UCSD-AML1 (cell line): ENCODE data around the gene ZNF433.
"Not testable (repeated sequence)": the region's sequence is repeated elsewhere in the genome, so short reads cannot be mapped to it uniquely, and the experiment has no call there.

ENCODE experiments used
- DNase-seq: peaks from one replicate; lab custom pipeline; 2025; ENCODE audit not compliant: unreplicated experiment; lab: John Stamatoyannopoulos, UW

ZNF433 gene

GRCh38 chr19:12035220-12036172 is at the start of gene ZNF433:
Gene ZNF433 (minus strand): TSS chr19:12035679. CDS start chr19:12035539, 140 bp downstream.
- peak; percentile 90 for DNase-seq

DNA sequence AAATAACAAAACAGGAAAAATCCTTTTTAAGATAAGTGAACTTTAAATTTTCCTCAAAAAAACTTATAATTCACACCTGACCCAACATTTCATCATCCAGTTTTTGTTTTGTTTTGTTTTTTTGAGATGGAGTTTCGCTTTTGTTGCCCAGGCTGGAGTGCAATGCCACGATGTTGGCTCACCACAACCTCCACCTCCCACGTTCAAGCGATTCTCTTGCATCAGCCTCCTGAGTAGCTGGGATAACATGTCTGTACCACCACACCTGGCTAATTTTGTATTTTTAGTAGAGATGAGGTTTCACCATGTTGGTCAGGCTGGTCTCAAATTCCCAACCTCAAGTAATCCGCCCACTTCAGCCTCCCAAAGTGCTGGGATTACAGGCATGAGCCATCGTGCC is 47.9 kb upstream of the ZNF433 start:
- not testable (repeated sequence) for DNase-seq

DNA sequence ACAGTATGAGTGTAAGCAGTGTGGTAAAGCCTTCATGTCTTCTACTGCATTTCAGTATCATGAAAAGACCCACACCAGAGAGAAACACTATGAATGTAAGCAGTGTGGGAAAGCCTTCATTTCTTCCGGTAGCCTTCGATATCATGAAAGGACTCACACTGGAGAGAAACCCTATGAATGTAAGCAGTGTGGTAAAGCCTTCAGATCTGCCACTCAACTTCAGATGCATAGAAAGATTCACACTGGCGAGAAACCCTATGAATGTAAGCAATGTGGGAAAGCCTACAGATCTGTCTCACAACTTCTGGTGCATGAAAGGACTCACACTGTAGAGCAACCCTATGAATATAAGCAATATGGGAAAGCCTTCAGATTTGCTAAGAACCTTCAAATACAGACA is 41.9 kb upstream of the ZNF433 start:
- no peak for DNase-seq

GRCh38 chr19:12076331-12076730 is 40.9 kb upstream of the ZNF433 start:
- not testable (repeated sequence) for DNase-seq

- no peak for DNase-seq
These were observed 40.2 kb upstream of the ZNF433 start for GRCh38 chr19:12075538-12076139.

- DNase-seq: peak; percentile 83
These were observed 29.4 kb upstream of the ZNF433 start, which contains the start of gene ZNF844 for GRCh38 chr19:12064590-12065538. Gene ZNF844 (plus strand): TSS chr19:12064731. CDS start chr19:12064874, 143 bp downstream.

GRCh38 chr19:12055784-12056183 is 20.3 kb upstream of the ZNF433 start:
- DNase-seq: no peak

- DNase-seq: peak; percentile 81
These were observed 17.2 kb upstream of the ZNF433 start, which contains the start of gene ZNF878 for GRCh38 chr19:12052497-12053169. Gene ZNF878 (minus strand): TSS chr19:12052961. CDS start chr19:12052801, 160 bp downstream.

GRCh38 chr19:12052091-12052496 is 16.6 kb upstream of the ZNF433 start:
- no peak for DNase-seq

DNA sequence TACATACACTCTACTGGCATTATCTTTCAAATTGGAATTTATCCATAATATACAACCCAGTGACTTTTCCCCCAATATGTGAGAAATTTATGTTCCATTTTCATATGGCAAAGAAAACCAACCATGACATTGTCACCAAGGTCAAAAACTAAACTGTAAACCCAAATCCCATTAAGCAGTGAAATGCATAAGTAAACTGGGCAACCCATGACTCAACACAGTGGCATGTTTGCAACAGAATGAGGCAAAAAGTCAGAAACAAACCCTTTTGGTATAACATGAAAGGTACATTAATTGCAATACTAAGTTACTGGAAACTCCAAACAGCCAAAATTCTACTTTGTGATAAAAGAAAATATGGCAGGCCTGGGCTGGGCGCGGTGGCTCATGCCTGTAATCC is 12.4 kb upstream of the ZNF433 start:
- DNase-seq: no peak

- no peak for DNase-seq
These were observed 8.4 kb upstream of the ZNF433 start for GRCh38 chr19:12043752-12044422.

DNA sequence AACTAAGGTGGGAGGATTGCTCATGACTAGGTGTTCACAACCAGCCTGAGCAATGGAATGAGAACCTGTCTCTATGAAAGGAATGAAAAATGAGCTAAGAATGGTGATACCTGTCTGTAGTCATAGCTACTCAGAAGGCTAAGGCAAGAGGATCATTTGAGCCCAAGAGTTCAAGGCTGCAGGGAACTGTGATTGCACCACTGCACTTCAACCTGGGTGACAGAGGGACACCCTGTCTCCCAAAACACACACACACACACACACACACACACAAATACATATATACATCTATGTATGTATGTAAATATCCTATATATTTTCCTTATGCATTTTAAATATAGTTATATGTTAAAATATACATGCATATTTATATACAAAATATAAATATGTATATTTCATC is 7.4 kb upstream of the ZNF433 start:
- DNase-seq: no peak

- DNase-seq: no peak
These were observed 859 bp downstream of the ZNF433 start for GRCh38 chr19:12034620-12035019.

GRCh38 chr19:12034198-12034597 is 1.3 kb downstream of the ZNF433 start:
- DNase-seq: no peak

- DNase-seq: no peak
These were observed 19.7 kb downstream of the ZNF433 start for GRCh38 chr19:12015753-12016116.

GRCh38 chr19:12015015-12015752 is 20.3 kb downstream of the ZNF433 start:
- no peak for DNase-seq

DNA sequence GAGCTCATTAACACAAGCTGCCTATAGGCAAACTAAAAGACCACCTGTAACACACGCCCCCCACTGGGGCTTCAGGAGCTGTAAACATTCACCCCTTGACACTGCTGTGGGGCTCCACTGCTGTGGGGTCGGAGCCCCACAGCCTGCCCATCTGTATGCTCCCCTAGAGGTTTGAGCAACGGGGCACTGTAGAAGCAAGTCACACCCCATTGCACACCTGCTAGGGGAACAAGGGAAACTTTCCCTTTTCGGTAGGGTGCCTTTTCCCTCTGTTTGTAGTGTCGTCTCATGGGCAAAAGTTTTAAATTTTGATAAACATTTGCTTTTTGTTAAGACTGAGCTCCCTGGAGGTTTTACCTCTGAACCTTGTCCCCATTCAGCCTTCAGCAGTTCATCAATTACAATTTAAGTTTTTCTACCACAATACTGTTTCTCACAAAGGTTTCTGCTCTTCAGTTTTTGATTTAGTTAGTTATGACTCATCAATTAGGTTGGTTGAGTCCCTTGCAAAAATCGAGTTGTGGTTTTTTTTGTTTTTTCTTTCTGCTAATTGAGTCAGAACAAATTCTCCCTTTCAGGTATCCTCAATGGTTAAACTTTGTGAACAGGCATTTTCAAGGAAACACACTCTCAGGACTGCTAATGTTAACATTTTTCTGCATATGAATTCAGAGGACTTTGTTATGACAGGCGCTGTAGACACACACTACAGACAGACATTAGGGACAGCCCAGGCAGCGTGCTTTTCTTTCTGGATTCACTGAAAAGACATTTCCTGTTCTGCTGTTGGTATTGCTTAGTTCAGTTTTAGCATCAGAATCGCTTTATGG is 35.1 kb downstream of the ZNF433 start:
- no peak for DNase-seq

GRCh38 chr19:11995174-11995573 is 40.3 kb downstream of the ZNF433 start:
- DNase-seq: no peak
